ENCODE measurements around the gene PAPPA2.

Gene PAPPA2

GRCh38 chr1:176854121-176854520 lies 391.1 kb downstream of the PAPPA2 start:
- no peak overlapping the region for H3K4me3 ChIP-seq (ENCODE audit: low read depth, low read length)
- TF ChIP-seq CTCF (conservative IDR thresholded peaks at IDR 0.05; ENCODE audit: low read depth, low read length), result no peak
- DNase-seq (ENCODE audit: low read depth), result no peak

DNA sequence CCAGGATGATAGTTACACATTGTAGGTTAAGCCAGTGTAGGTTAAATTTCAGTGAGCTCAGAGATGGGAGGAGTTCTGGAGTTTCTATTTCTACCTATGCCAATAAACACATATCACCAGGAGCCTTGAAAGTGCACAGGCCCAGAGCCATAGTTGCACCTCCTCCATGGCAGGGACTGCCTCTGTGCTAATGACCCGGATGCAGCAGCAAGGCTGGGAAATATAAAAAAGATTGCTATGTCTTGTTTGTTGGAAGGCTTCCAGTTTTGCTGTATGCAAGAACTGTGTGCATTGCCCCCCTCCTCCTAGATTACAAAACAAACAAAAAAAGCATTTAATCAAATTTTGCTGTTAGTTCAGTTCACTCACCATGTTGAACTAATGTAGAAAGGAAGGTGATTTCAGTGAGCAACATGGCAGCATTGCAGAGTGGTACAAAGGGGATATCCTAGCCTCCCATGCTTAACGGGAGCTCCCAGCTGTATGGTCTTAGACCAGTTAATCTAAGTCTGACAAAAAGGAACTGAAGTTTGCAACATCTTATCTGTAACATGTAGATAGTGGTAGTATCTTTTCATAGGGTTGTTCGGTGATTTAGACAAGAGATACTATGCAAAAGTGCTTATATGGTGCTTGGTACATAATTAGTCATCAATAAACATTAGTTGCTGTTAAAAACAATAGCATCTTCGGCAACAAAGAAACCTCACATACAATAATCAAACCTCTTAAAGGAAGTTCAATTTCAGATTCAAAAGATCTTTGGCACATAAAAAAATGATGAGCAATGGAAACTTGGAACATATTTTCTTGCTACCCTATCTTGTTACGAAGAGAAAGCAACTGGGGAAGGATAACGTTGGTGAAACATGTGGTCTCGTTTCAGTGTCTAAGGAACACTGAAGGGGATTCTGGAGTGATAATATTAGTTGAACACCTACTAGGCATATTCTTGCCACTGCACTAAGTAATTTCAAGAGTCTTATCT lies 392.1 kb downstream of the PAPPA2 start:
- DNase-seq (ENCODE audit: low read depth), result no peak
- H3K4me3 ChIP-seq (ENCODE audit: low read depth, low read length), result no peak overlapping the region
- TF ChIP-seq CTCF (conservative IDR thresholded peaks at IDR 0.05; ENCODE audit: low read depth, low read length), result no peak

- no peak overlapping the region for H3K4me3 ChIP-seq (ENCODE audit: low read depth, low read length)
- DNase-seq (ENCODE audit: low read depth), result no peak
- TF ChIP-seq CTCF (conservative IDR thresholded peaks at IDR 0.05; ENCODE audit: low read depth, low read length), result no peak
Measured at GRCh38 chr1:176857632-176858031, 394.7 kb downstream of the PAPPA2 start.

GRCh38 chr1:176858433-176858916 lies 395.5 kb downstream of the PAPPA2 start:
- no peak for TF ChIP-seq CTCF (conservative IDR thresholded peaks at IDR 0.05; ENCODE audit: low read depth, low read length)

GRCh38 chr1:176863613-176864012 lies 400.6 kb downstream of the PAPPA2 start:
- H3K4me3 ChIP-seq (ENCODE audit: low read depth, low read length), result no peak overlapping the region
- DNase-seq (ENCODE audit: low read depth), result no peak
- no peak for TF ChIP-seq CTCF (conservative IDR thresholded peaks at IDR 0.05; ENCODE audit: low read depth, low read length)

More at GRCh38 chr1:176858433-176858916, 395.5 kb downstream of the PAPPA2 start:
- H3K4me3 ChIP-seq (ENCODE audit: low read depth, low read length), result no peak overlapping the region
- no peak for DNase-seq (ENCODE audit: low read depth)

DNA sequence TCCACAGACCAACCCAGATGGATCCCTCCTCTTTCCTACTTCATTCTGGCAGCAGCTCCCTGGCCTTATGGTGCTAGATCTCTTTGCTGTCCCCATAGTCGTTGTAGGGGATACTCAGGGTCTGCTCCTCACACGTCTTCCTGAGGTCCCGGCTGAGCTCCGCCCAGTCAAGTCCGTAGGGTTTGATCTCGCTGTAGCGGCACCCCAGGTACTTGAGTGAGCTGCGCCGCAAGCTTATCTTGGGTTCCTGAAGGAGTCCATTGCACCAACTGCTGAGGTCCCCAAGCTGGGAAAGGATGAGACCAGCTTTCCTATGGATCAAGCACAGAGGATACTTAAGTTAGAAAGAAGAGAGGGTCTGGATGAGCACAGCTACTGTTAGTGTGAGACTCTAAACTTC lies 401.2 kb downstream of the PAPPA2 start:
- DNase-seq (ENCODE audit: low read depth), result no peak
- no peak for TF ChIP-seq CTCF (conservative IDR thresholded peaks at IDR 0.05; ENCODE audit: low read depth, low read length)
- no peak overlapping the region for H3K4me3 ChIP-seq (ENCODE audit: low read depth, low read length)
